Breast epithelium (tissue), 3 donors: ENCODE results near the gene FYN.

Experiments
- POLR2A ChIP-seq: fragments of 450-650 bp; IDR thresholded peaks from one replicate; pipeline ENCODE4 v1.6.1; 2016; ENCODE audit warnings: antibody characterized with exemption, mild to moderate bottlenecking, moderate library complexity
- TF ChIP-seq, protein P1 (sequence below), 3 donors: fragments of 450-650 bp; IDR thresholded peaks; one replicate each; pipeline ENCODE4 v1.5.1; 2016 to 2017; ENCODE audit warnings: antibody characterized with exemption in 3 of 3, mild to moderate bottlenecking in 3 of 3, moderate library complexity in 3 of 3

DNA sequence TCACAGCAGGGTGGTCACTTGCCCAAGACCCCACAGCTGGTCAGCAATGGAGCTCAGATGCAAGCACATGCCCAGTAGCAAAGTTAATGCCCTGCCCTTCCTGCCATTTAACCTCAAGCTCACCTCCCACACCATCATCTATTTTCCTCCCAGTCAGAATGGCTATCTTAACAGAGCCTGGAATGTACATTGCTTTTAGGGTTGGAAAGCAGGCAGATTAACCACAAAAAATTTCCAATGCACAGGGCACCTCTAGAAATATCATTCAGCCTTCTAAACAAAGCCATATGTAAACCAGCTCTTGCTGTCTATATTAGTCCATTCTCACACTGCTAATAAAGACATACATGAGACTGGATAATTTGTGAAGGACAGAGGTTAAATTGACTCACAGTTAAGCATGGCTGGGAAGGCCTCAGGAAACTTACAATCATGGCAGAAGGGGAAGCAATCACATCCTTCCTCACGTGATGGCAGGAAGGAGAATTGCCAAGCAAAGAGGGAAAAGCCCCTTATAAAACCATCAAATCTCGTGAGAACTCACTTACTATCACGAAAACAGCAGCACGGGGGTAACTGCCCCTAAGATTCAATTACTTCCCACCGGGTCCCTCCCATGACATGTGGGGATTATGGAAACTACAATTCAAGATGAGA is 106.9 kb downstream of the FYN start:
- no peak for TF ChIP-seq POLR2A
- TF ChIP-seq, protein P1, sequence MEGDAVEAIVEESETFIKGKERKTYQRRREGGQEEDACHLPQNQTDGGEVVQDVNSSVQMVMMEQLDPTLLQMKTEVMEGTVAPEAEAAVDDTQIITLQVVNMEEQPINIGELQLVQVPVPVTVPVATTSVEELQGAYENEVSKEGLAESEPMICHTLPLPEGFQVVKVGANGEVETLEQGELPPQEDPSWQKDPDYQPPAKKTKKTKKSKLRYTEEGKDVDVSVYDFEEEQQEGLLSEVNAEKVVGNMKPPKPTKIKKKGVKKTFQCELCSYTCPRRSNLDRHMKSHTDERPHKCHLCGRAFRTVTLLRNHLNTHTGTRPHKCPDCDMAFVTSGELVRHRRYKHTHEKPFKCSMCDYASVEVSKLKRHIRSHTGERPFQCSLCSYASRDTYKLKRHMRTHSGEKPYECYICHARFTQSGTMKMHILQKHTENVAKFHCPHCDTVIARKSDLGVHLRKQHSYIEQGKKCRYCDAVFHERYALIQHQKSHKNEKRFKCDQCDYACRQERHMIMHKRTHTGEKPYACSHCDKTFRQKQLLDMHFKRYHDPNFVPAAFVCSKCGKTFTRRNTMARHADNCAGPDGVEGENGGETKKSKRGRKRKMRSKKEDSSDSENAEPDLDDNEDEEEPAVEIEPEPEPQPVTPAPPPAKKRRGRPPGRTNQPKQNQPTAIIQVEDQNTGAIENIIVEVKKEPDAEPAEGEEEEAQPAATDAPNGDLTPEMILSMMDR (IDR thresholded peaks at IDR 0.05), result no peak
